GM12878 (cell line): Measurements from ENCODE around the gene SAFB. TPM values are rescaled to one million over a fixed set of nuclear protein-coding genes. Genes with fewer than 3 reads are reported as not detected.
A peak's percentile ranks its signal among the peaks of the same experiment; 100 is the strongest.

Experiments
- CBX3 ChIP-seq: fragments of 200-600 bp; sonication (generic); IDR thresholded peaks from 2 replicates; pipeline ENCODE4 v1.6.1; 2016; ENCODE audit warnings: low read depth, borderline replicate concordance
- CHD2 ChIP-seq: IDR thresholded peaks from 2 replicates; pipeline ENCODE4 v1.6.1; 2011; ENCODE audit warnings: low read depth, low read length, improper control_type of control experiment, borderline replicate concordance
- EGR1 ChIP-seq, 2 experiments: IDR thresholded peaks; 1 replicate in 1 of 2; 2 replicates in 1 of 2; pipeline ENCODE4 v1.6.1; 2011 to 2012; ENCODE audit warnings: low read depth in 2 of 2, low read length in 2 of 2, borderline replicate concordance in 1 of 2, mild to moderate bottlenecking in 1 of 2, moderate library complexity in 1 of 2
- IRF4 ChIP-seq: IDR thresholded peaks from 2 replicates; pipeline ENCODE4 v1.6.1; 2011; ENCODE audit warnings: low read depth, low read length
- NFIC ChIP-seq: IDR thresholded peaks from 2 replicates; pipeline ENCODE4 v1.6.1; 2012; ENCODE audit warnings: low read depth, mild to moderate bottlenecking, inconsistent platforms, low read length, moderate library complexity
- PAX5 ChIP-seq: IDR thresholded peaks from 2 replicates; pipeline ENCODE4 v1.6.1; 2011; ENCODE audit warnings: low read depth, low read length, borderline replicate concordance
- POLR2A ChIP-seq: IDR thresholded peaks from 2 replicates; pipeline ENCODE4 v1.6.1; 2011; ENCODE audit warnings: low read depth, mild to moderate bottlenecking, low read length
- POU2F2 ChIP-seq: IDR thresholded peaks from 3 replicates; pipeline ENCODE4 v1.6.1; 2011; ENCODE audit warnings: low read depth, mild to moderate bottlenecking, low read length, borderline replicate concordance
- RB1 ChIP-seq: fragments of 450-650 bp; formaldehyde crosslinking; IDR thresholded peaks from 2 replicates; pipeline ENCODE4 v1.6.1; 2017; ENCODE audit warnings: mild to moderate bottlenecking, borderline replicate concordance
- RBBP5 ChIP-seq: fragments of 200-600 bp; sonication (generic); conservative IDR thresholded peaks from 2 replicates; pipeline ENCODE4 v1.6.1; 2016
- SMAD1 ChIP-seq: fragments of 450-650 bp; IDR thresholded peaks from 2 replicates; pipeline ENCODE4 v1.6.1; 2018; ENCODE audit warnings: mild to moderate bottlenecking, low read depth; ENCODE audit not compliant: partially characterized antibody
- SREBF1 ChIP-seq: IDR thresholded peaks from 2 replicates; pipeline ENCODE4 v1.6.1; 2012; ENCODE audit warnings: mild to moderate bottlenecking, low read length
- STAT3 ChIP-seq: IDR thresholded peaks from 2 replicates; pipeline ENCODE4 v1.6.1; 2011; ENCODE audit warnings: low read depth, low read length, improper control_type of control experiment
- SUZ12 ChIP-seq: fragments of 200-600 bp; sonication (generic); IDR thresholded peaks from one replicate; pipeline ENCODE4 v1.6.1; 2018; ENCODE audit warnings: antibody characterized with exemption, mild to moderate bottlenecking; ENCODE audit not compliant: unreplicated experiment
- YY1 ChIP-seq: IDR thresholded peaks from 2 replicates; pipeline ENCODE4 v1.6.1; 2011; ENCODE audit warnings: low read depth, mild to moderate bottlenecking, low read length
- ZNF24 ChIP-seq: fragments of 450-650 bp; IDR thresholded peaks from 2 replicates; pipeline ENCODE4 v1.6.1; 2017; ENCODE audit warnings: antibody characterized with exemption, mild to moderate bottlenecking
- polyA plus RNA-seq, 11 experiments: library from polyadenylated mRNA; depleted of rRNA in 4 of 11; unstranded in 6 of 11; stranded (reverse) in 5 of 11; fragments of >200 nt; fragmentation: Nextera tagmentation in 4 of 11; fragmentation: Illumina TruSeq in 1 of 11; extraction: Ambion mirVana in 4 of 11; extraction: Trizol in 1 of 11; gene quantifications; 1 replicate in 1 of 11; 2 replicates in 10 of 11; pipeline versions ENCODE4 v1.2.1 to v1.2.3, GENCODE V29; 2011 to 2016; ENCODE audit warnings: inconsistent platforms in 2 of 11, missing spikeins in 2 of 11, low read depth in 1 of 11
- total RNA-seq, 4 experiments: library from RNA; depleted of rRNA in 3 of 4; stranded (reverse); fragments of >200 nt in 3 of 4; fragmentation: Illumina TruSeq in 1 of 4; extraction: Trizol in 1 of 4; gene quantifications; 2 replicates each; pipeline versions ENCODE4 v1.2.1 to v1.2.3, GENCODE V29; 2013 to 2021
- TF ChIP-seq, protein P1 (sequence below): fragments of 450-650 bp; IDR thresholded peaks from 2 replicates; pipeline ENCODE4 v1.6.1; 2016; ENCODE audit warnings: mild to moderate bottlenecking, moderate library complexity, borderline replicate concordance
- TF ChIP-seq, protein P2 (sequence below): fragments of 150-350 bp; IDR thresholded peaks from 2 replicates; pipeline ENCODE4 v1.6.1; 2014; ENCODE audit warnings: mild to moderate bottlenecking, low read depth, low read length
- TF ChIP-seq, protein P3 (sequence below): fragments of 450-650 bp; IDR thresholded peaks from 2 replicates; pipeline ENCODE4 v1.6.1; 2018; ENCODE audit warnings: mild to moderate bottlenecking, low read depth, moderate library complexity; ENCODE audit not compliant: partially characterized antibody
- TF ChIP-seq, protein P4 (sequence below): fragments of 450-650 bp; formaldehyde crosslinking; IDR thresholded peaks from 2 replicates; pipeline ENCODE4 v1.4.0; 2022; ENCODE audit warnings: mild to moderate bottlenecking, moderate library complexity

SAFB gene
- total and polyA plus RNA-seq, 10 of the 15 experiments (the other 5 are each of a cell fraction or from before 2014, with no cell fraction given): 1.6 to 131 (median 61.2) TPM

DNA sequence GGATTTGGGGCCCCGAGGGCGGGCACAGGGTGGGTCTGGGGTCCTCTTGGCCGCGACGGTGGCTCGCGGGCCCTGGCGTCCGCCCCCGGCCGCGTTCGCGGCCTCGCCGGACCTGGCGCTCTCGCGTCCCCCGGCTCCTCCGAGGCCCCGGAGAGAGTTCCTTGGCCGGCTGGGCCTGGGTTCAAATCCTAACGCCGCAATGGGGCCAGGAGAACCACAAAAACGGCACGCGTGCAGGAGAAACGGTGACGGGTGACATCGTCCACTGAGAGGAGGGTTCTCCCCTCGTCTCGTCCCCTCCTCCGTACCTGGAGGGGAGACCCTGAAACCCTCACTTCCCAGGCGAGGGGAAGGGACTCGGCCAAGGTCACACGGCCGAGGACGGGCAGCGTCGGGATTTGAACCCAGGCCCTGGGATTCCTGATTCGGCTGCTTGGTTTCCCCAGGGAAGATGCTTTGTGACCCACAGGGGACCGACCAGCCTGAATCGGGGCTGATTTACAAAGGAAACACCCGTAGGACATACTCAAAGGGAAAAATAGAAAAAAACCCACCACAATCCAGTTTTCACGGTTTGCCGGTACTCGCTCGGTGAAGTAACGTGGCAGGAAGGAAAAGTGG lies 624 bp downstream of the SAFB start (continued):
- TF ChIP-seq, protein P1, sequence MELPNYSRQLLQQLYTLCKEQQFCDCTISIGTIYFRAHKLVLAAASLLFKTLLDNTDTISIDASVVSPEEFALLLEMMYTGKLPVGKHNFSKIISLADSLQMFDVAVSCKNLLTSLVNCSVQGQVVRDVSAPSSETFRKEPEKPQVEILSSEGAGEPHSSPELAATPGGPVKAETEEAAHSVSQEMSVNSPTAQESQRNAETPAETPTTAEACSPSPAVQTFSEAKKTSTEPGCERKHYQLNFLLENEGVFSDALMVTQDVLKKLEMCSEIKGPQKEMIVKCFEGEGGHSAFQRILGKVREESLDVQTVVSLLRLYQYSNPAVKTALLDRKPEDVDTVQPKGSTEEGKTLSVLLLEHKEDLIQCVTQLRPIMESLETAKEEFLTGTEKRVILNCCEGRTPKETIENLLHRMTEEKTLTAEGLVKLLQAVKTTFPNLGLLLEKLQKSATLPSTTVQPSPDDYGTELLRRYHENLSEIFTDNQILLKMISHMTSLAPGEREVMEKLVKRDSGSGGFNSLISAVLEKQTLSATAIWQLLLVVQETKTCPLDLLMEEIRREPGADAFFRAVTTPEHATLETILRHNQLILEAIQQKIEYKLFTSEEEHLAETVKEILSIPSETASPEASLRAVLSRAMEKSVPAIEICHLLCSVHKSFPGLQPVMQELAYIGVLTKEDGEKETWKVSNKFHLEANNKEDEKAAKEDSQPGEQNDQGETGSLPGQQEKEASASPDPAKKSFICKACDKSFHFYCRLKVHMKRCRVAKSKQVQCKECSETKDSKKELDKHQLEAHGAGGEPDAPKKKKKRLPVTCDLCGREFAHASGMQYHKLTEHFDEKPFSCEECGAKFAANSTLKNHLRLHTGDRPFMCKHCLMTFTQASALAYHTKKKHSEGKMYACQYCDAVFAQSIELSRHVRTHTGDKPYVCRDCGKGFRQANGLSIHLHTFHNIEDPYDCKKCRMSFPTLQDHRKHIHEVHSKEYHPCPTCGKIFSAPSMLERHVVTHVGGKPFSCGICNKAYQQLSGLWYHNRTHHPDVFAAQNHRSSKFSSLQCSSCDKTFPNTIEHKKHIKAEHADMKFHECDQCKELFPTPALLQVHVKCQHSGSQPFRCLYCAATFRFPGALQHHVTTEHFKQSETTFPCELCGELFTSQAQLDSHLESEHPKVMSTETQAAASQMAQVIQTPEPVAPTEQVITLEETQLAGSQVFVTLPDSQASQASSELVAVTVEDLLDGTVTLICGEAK: no peak
- TF ChIP-seq ZNF24 (no peak), YY1 (no peak), IRF4 (no peak), NFIC (no peak), SMAD1 (no peak), SREBF1 (no peak), CHD2 (no peak), POLR2A (no peak), CBX3 (no peak), EGR1 (IDR thresholded peaks at IDR 0.05; ENCODE audit: borderline replicate concordance in 1 of 2, low read depth in 2 of 2, low read length in 2 of 2) (peak in 1 of 2 experiments; percentile 39; a peak in 1 of 3 replicates), STAT3 (no peak), PAX5 (no peak), SUZ12 (no peak), POU2F2 (no peak), RB1 (no peak), RBBP5 (no peak)
- TF ChIP-seq, protein P2, sequence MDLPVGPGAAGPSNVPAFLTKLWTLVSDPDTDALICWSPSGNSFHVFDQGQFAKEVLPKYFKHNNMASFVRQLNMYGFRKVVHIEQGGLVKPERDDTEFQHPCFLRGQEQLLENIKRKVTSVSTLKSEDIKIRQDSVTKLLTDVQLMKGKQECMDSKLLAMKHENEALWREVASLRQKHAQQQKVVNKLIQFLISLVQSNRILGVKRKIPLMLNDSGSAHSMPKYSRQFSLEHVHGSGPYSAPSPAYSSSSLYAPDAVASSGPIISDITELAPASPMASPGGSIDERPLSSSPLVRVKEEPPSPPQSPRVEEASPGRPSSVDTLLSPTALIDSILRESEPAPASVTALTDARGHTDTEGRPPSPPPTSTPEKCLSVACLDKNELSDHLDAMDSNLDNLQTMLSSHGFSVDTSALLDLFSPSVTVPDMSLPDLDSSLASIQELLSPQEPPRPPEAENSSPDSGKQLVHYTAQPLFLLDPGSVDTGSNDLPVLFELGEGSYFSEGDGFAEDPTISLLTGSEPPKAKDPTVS: no peak
- TF ChIP-seq, protein P3, sequence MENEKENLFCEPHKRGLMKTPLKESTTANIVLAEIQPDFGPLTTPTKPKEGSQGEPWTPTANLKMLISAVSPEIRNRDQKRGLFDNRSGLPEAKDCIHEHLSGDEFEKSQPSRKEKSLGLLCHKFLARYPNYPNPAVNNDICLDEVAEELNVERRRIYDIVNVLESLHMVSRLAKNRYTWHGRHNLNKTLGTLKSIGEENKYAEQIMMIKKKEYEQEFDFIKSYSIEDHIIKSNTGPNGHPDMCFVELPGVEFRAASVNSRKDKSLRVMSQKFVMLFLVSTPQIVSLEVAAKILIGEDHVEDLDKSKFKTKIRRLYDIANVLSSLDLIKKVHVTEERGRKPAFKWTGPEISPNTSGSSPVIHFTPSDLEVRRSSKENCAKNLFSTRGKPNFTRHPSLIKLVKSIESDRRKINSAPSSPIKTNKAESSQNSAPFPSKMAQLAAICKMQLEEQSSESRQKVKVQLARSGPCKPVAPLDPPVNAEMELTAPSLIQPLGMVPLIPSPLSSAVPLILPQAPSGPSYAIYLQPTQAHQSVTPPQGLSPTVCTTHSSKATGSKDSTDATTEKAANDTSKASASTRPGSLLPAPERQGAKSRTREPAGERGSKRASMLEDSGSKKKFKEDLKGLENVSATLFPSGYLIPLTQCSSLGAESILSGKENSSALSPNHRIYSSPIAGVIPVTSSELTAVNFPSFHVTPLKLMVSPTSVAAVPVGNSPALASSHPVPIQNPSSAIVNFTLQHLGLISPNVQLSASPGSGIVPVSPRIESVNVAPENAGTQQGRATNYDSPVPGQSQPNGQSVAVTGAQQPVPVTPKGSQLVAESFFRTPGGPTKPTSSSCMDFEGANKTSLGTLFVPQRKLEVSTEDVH: no peak
- TF ChIP-seq, protein P4, sequence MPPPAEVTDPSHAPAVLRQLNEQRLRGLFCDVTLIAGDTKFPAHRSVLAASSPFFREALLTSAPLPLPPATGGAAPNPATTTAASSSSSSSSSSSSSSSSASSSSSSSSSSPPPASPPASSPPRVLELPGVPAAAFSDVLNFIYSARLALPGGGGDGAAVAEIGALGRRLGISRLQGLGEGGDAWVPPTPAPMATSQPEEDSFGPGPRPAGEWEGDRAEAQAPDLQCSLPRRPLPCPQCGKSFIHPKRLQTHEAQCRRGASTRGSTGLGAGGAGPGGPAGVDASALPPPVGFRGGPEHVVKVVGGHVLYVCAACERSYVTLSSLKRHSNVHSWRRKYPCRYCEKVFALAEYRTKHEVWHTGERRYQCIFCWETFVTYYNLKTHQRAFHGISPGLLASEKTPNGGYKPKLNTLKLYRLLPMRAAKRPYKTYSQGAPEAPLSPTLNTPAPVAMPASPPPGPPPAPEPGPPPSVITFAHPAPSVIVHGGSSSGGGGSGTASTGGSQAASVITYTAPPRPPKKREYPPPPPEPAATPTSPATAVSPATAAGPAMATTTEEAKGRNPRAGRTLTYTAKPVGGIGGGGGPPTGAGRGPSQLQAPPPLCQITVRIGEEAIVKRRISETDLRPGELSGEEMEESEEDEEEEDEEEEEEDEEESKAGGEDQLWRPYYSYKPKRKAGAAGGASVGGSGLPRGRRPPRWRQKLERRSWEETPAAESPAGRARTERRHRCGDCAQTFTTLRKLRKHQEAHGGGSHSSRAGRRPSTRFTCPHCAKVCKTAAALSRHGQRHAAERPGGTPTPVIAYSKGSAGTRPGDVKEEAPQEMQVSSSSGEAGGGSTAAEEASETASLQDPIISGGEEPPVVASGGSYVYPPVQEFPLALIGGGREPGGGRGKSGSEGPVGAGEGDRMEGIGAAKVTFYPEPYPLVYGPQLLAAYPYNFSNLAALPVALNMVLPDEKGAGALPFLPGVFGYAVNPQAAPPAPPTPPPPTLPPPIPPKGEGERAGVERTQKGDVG: no peak
